Spleen (tissue), 7 donors: ENCODE results near the gene GGA2.

Source experiments
- POLR2A ChIP-seq, 3 donors: fragments of 450-650 bp; IDR thresholded peaks; one replicate each; pipeline ENCODE4 v1.5.1; 2017; ENCODE audit warnings: antibody characterized with exemption in 3 of 3, mild to moderate bottlenecking in 1 of 3
- POLR2AphosphoS5 ChIP-seq, 3 donors: sonication (generic); formaldehyde crosslinking; IDR thresholded peaks; one replicate each; pipeline ENCODE4 v1.5.1; 2017; ENCODE audit warnings: antibody characterized with exemption in 3 of 3
- TF ChIP-seq, protein P1 (sequence below), 11 experiments: fragments of 200-600 bp in 7 of 11; fragments of 450-650 bp in 4 of 11; sonication (generic) in 4 of 11; IDR thresholded peaks in 8 of 11; conservative IDR thresholded peaks in 3 of 11; 1 replicate in 7 of 11; 2 replicates in 4 of 11; pipeline versions ENCODE4 v1.4.0 to v1.8.0; 2016 to 2021; ENCODE audit warnings: antibody characterized with exemption in 11 of 11, inconsistent platforms in 4 of 11, mild to moderate bottlenecking in 1 of 11
- donor health status: DM: no; HTN: no; CAD: no; lungs with moderate emphysema.
- donor health status: DM: no; HTN: no; CAD: no.
- donor health status: DM: no; HTN: no; CAD: no.

DNA sequence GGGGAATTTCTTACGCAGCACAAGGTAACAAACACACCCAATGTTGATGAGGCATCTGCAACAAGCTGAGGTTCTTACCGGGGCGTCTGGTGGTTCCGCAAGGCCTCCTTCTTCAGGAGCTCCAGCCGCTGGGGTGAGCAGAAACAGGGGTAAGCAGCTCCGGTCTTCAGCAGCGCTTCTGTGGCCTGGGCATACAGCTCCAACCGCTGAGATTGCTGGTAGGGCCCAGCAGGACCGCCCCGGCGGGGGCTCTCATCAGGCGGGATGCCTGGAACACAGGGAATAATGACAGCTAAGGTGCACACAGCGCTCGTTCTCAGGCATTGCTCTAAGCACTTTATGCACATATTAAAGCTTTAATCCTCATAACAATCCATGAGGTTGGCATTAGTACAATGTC, 34.1 kb upstream of the GGA2 start:
- TF ChIP-seq, protein P1, sequence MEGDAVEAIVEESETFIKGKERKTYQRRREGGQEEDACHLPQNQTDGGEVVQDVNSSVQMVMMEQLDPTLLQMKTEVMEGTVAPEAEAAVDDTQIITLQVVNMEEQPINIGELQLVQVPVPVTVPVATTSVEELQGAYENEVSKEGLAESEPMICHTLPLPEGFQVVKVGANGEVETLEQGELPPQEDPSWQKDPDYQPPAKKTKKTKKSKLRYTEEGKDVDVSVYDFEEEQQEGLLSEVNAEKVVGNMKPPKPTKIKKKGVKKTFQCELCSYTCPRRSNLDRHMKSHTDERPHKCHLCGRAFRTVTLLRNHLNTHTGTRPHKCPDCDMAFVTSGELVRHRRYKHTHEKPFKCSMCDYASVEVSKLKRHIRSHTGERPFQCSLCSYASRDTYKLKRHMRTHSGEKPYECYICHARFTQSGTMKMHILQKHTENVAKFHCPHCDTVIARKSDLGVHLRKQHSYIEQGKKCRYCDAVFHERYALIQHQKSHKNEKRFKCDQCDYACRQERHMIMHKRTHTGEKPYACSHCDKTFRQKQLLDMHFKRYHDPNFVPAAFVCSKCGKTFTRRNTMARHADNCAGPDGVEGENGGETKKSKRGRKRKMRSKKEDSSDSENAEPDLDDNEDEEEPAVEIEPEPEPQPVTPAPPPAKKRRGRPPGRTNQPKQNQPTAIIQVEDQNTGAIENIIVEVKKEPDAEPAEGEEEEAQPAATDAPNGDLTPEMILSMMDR (IDR thresholded peaks at IDR 0.05 in 8 of 11, conservative IDR thresholded peaks at IDR 0.05 in 3 of 11): no peak
- TF ChIP-seq POLR2A (IDR thresholded peaks at IDR 0.05): no peak
- no peak for TF ChIP-seq POLR2AphosphoS5 (IDR thresholded peaks at IDR 0.05)
